Lower leg skin (tissue), 4 donors: ENCODE data around the gene SORCS2. TPM values are rescaled to one million over a fixed set of nuclear protein-coding genes. Genes with fewer than 3 reads are reported as not detected.

Experiments
- DNase-seq, 2 donors: peaks; one replicate each; pipeline ENCODE4 v3.0.0-alpha.2; 2019; ENCODE audit warnings: low spot score in 2 of 2
- H3K4me3 ChIP-seq: fragments of 200-600 bp; sonication (generic); 2 replicates; pipeline ENCODE4 v1.5.1; 2017; ENCODE audit warnings: mild to moderate bottlenecking, low read depth; ENCODE audit not compliant: poor library complexity, severe bottlenecking
- CTCF ChIP-seq, 3 donors: fragments of 450-650 bp; IDR thresholded peaks; one replicate each; pipeline ENCODE4 v1.5.1; 2016; ENCODE audit warnings: antibody characterized with exemption in 3 of 3, mild to moderate bottlenecking in 3 of 3, moderate library complexity in 2 of 3
- POLR2A ChIP-seq, 2 donors: fragments of 450-650 bp; IDR thresholded peaks; one replicate each; pipeline ENCODE4 v1.6.1; 2016 to 2017; ENCODE audit warnings: antibody characterized with exemption in 2 of 2, mild to moderate bottlenecking in 1 of 2, moderate library complexity in 1 of 2
- WGBS, 2 donors: methylation state at CpG; one replicate each; pipeline ENCODE4 v1.1.5; 2018; 5-methylcytosine and 5-hydroxymethylcytosine counted together
- intact Hi-C: fragments of 100-400 bp; cut with DNase I; formaldehyde crosslinking; loops from one replicate; pipeline ENCODE4 v1.15.0; 2023; ENCODE audit warnings: low total_unique reads
- total RNA-seq, 4 donors: library from RNA; depleted of rRNA; stranded (reverse); fragments of >200 nt; gene quantifications; one replicate each; pipeline ENCODE4 v1.1.0, GENCODE V29; 2016

Gene SORCS2
- total RNA-seq, 4 donors from 2014 or later: 1.1 to 6.4 (median 1.5) TPM

- no peak for DNase-seq
- no peak overlapping the region for H3K4me3 ChIP-seq
- intact Hi-C loops: no loop called here
- 60 to 62% methylated on average over 12 of the region's 12 CpGs for WGBS, 2 donors
- TF ChIP-seq CTCF (IDR thresholded peaks at IDR 0.05): no peak
- no peak for TF ChIP-seq POLR2A (IDR thresholded peaks at IDR 0.05)
These were observed 506.2 kb downstream of the SORCS2 start for GRCh38 chr4:7698584-7698983.

GRCh38 chr4:7699031-7699430 is 506.7 kb downstream of the SORCS2 start:
- WGBS, 2 donors: 23 to 25% methylated on average over 4 to 8 of the region's 8 CpGs
- no peak for DNase-seq
- H3K4me3 ChIP-seq: no peak overlapping the region
- TF ChIP-seq POLR2A (IDR thresholded peaks at IDR 0.05): no peak
- no peak for TF ChIP-seq CTCF (IDR thresholded peaks at IDR 0.05)
- intact Hi-C loops: no loop called here

- DNase-seq: no peak
- WGBS, 2 donors: 79 to 87% methylated on average over 9 to 10 of the region's 10 CpGs
- no peak overlapping the region for H3K4me3 ChIP-seq
- TF ChIP-seq CTCF (IDR thresholded peaks at IDR 0.05): no peak
- intact Hi-C loops: no loop called here
These were observed 507.5 kb downstream of the SORCS2 start for GRCh38 chr4:7699825-7700224.

GRCh38 chr4:7700665-7701064 is 508.3 kb downstream of the SORCS2 start:
- intact Hi-C loops: no loop called here
- WGBS, 2 donors: 76 to 80% methylated on average over 9 of the region's 9 CpGs
- no peak overlapping the region for H3K4me3 ChIP-seq
- no peak for TF ChIP-seq CTCF (IDR thresholded peaks at IDR 0.05)
- no peak for TF ChIP-seq POLR2A (IDR thresholded peaks at IDR 0.05)
- no peak for DNase-seq

GRCh38 chr4:7701866-7702649 is 509.7 kb downstream of the SORCS2 start:
- 73 to 78% methylated on average over 19 of the region's 19 CpGs for WGBS, 2 donors
- no peak for DNase-seq
- TF ChIP-seq CTCF (IDR thresholded peaks at IDR 0.05) (no peak), POLR2A (IDR thresholded peaks at IDR 0.05) (no peak)
- no peak overlapping the region for H3K4me3 ChIP-seq
- intact Hi-C loops: no loop called here

GRCh38 chr4:7703688-7704087 is 511.4 kb downstream of the SORCS2 start:
- DNase-seq: no peak
- TF ChIP-seq POLR2A (IDR thresholded peaks at IDR 0.05) (no peak), CTCF (IDR thresholded peaks at IDR 0.05) (no peak)
- WGBS, 2 donors: 66 to 81% methylated on average over 8 of the region's 8 CpGs
- H3K4me3 ChIP-seq: no peak overlapping the region
- intact Hi-C loops: no loop called here
